Activated CD4-positive, alpha-beta T cell treated with anti-CD3 and anti-CD28 coated beads, Interleukin-2, amount 50 U/mL, for 16 hours (primary cell): ENCODE measurements around the gene LYSET.
"Not testable (repeated sequence)": the region's sequence is repeated elsewhere in the genome, so short reads cannot be mapped to it uniquely, and the experiment has no call there.

ENCODE experiments used
- DNase-seq: peaks from one replicate; pipeline ENCODE4 v3.0.0-alpha.2; 2020

Gene LYSET, protein sequence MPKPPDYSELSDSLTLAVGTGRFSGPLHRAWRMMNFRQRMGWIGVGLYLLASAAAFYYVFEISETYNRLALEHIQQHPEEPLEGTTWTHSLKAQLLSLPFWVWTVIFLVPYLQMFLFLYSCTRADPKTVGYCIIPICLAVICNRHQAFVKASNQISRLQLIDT

DNA sequence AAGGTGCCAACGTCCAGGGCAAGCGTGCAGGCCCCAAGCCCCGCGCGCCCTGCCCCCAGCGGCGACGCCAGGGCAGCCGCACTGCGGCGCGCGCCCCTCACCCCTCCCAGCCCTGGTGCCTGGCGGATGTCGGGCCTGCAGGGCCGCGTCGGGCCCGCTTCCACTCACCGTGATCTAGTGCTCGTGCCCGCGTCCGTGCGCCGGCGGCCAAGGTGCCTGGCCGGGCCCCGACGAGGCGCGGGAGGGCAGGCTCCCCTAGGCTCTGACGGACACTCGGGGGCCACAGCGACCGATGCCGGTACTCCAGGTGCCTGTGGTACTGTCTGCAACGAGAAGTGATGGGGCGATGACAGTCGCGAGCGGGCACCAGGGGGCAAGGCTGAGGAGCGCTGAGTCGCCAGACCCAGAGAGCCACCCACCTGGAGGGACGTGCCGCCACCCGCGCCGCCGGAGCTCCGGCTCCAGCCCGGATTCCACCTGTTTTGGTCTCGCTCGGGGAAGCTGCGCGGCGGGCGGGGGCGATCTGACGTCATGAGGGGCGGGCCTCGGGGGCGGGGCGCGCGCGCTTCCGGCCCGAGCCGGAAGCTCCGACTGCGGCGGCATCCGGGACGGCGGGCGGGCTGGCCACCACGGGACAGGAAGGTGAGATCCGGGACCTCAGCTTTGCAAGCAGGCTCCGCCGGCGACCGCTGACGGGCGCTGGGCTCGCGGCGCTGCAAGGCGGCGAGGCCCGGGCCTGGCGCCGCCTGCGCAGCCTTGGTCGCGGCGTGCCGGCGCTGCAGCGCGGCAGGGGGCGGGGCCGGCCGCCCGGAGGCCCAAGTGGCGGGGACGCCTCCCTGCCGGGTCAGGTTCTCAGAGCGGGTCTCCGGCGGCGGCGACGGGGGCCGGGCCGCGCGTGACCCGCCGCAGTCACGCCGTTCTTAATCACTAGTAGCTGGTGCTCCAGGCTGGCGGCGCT is at the start of gene LYSET, which contains the start of gene MOAP1:
TSS of gene LYSET (plus strand) at position 927 of the 958 bp plus-strand sequence. CDS start 89 bp downstream, outside the sequence.
TSS of gene MOAP1 (minus strand) at position 507 of the 958 bp plus-strand sequence. CDS start 655 bp downstream, outside the sequence.
- DNase-seq = peak; percentile 92

DNA sequence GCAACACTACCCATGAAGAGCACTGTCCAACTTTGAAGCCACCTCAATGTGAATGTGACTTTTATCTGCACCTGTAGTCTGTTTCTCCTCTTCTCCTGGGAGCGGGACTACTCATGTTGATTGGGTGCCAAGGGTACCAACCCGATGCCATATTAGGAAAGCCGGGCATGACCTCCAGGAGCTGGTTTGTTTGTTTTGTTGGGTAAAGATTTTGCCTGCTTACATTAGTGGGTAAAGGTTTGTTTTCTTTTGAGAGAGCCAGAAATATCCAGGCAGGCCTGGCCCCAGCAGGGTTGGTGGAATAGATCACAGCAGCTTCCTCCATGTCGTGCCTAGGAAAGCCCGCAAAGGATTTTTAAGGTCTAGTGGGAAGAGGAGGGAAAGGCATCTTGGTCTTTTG is 49.7 kb upstream of the LYSET start:
- no peak for DNase-seq

- DNase-seq = no peak
Measured at GRCh38 chr14:93136009-93136408, 49.1 kb upstream of the LYSET start.

- not testable (repeated sequence) for DNase-seq
Measured at GRCh38 chr14:93136508-93136907, 48.6 kb upstream of the LYSET start.

GRCh38 chr14:93137864-93138263 is 47.3 kb upstream of the LYSET start:
- no peak for DNase-seq

- DNase-seq = no peak
Measured at GRCh38 chr14:93142854-93143652, 42.1 kb upstream of the LYSET start.

DNA sequence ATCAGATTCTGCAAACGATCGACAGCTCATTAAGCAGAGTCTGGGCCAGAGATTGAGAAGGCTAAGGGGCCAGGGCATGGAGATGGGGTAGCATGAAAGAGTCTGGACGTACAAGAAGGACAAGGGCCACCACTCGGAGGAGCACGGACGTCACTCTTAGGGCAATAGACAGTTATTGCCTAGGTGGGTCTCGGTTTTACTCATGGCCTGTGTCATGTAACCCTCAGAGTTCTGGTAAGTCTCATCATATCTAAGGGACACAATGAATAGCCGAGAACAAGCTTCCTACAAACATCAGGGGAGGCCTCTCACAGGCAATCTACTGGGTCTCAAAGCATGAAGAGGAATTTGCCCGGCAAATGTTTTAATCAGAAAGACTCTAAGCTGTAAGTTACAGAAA is 39.0 kb upstream of the LYSET start:
- DNase-seq = peak; percentile 66

- no peak for DNase-seq
Measured at GRCh38 chr14:93148979-93149378, 36.1 kb upstream of the LYSET start.

DNA sequence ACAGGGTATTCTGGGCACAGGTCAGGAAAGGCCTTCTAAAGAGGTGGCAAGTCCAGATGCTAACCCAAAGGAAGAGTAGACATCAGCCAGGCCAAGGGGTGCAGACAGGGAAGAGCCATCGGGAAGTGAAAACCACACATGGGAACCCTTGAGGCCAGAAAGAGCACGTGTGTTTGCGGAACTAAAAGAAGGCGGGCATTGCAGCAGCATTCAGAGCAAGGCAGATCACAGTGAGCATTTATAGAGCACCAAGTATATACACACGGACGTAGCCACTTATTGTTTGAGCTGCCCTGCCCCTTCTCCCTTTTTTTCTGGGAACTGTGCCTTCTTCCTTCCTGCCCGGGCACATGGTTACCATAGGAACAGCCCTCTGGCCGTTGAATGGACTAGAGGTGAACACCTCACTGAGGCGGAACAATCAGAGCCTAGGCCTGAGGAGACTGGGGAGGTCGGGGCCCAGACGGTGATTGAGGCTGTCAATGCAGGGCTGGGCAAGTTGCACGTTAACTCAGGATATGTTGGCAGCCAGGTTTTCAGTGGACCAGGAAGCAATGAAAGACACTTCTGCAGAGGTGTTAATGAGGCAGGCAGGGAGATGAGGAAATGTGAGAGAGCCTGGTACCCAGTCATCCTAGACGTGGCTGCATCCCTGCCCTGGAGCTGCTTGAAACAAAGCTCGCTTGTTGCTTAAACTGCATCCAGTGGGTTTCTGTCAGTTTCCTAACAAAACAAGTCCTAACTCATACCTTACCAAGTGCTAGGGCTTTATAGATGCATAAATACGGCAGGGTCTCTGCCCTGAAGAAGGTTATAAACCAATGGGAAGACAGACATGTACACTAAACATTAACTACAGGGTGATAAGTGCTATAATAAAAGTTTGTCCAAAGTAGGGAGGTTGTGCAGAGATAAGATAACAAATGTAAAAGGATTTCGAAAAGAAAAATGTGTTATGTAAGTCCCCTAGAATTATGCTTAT is 34.6 kb upstream of the LYSET start:
- DNase-seq = no peak

GRCh38 chr14:93153121-93153520 is 32.0 kb upstream of the LYSET start:
- no peak for DNase-seq

DNA sequence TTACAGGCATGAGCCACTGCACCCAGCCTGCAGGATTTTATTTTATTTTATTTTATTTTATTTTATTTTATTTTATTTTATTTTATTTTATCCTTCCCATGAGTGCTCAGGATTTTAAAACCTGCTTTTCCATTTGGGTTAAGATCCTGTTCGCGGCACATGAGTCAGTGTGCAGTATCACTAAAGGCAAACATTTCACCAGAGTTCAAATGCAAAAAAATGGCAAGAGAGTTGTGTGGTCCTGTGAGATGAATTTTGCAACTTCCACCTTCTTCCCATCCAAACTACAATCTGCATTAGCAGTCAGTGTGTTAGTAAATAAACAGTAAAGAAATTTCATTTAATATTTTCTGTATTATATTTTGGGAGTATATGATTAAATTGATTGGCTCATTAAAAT is 29.4 kb upstream of the LYSET start:
- no peak for DNase-seq

- no peak for DNase-seq
Measured at GRCh38 chr14:93156693-93157369, 28.3 kb upstream of the LYSET start.

DNA sequence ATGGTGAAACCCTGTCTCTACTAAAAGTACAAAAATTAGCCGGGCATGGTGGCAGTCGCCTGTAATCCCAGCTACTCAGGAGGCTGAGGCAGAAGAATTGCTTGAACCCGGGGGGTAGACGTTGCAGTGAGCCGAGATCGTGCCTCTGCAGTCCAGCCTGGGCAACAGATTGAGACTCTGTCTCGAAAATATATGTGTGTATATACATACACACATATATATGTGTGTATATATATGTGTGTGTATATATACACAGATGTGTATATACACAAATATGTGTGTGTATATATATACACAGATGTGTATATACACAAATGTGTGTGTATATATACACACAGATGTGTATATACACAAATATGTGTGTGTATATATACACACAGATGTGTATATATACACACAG is 26.8 kb upstream of the LYSET start:
- DNase-seq = not testable (repeated sequence)

GRCh38 chr14:93159625-93160352 is 25.3 kb upstream of the LYSET start:
- DNase-seq = not testable (repeated sequence)

DNA sequence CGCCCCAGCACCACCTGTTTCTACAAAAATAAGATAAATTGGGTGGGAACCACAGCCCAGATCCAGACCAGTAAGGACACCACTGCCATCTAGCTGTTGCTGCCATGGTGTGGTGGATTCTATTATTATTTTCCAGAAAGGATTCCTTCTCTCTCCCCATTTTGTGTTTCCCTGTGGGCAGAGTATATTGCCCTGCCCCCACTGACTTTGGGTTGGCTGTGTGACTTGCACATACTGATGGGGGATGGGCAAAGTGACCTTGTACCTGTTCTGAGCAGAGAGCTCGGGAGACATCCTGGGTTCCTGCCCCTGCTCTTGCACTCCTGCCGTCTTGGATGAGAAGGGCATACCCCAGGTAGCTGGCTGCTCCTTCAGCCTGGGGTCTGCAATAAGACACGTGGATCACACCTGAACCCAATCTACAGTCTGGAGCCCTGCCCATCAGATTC is 24.7 kb upstream of the LYSET start:
- DNase-seq = no peak

DNA sequence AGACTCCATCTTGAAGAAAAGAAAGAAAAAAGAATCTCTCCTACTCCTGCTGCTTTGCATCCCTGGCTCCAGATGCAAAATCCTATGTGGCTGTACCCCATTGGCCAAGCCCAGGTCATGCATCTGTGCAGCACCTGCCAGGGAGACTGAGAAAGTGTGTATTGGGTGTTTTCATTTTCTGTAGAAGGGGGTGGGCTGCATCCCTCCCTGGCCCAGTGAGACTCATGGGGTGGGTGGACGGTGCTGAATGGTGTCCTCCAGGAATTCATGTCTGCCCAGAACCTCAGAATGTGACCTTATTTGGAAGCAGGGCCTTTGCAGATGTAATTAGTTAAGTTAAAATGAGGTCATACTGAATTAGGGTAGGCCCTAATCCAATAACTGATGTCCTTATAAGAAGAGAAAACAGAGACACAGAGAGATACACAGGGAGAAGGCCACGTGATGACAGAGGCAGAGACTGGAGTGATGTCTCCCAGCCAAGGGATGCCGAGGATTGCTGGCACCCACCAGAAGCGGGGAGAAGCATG is 23.6 kb upstream of the LYSET start:
- DNase-seq = no peak

DNA sequence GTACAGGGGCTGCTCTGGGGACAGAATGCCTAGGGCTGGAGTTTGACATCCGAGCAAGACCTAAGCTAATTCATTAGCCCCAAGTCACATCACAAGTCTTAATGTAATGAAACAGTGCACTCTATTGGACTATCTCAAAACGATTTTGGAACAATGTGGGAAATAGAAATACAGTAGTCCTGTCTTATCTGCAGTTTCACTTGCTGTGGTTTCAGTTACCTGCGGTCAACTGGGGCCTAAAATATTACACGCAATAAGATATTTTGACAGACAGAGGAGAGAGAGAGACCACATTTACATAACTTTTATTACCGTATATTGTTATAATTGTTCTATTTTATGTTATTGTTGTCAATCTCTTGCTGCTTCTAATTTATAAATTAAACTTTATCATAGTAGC is 21.6 kb upstream of the LYSET start:
- no peak for DNase-seq

DNA sequence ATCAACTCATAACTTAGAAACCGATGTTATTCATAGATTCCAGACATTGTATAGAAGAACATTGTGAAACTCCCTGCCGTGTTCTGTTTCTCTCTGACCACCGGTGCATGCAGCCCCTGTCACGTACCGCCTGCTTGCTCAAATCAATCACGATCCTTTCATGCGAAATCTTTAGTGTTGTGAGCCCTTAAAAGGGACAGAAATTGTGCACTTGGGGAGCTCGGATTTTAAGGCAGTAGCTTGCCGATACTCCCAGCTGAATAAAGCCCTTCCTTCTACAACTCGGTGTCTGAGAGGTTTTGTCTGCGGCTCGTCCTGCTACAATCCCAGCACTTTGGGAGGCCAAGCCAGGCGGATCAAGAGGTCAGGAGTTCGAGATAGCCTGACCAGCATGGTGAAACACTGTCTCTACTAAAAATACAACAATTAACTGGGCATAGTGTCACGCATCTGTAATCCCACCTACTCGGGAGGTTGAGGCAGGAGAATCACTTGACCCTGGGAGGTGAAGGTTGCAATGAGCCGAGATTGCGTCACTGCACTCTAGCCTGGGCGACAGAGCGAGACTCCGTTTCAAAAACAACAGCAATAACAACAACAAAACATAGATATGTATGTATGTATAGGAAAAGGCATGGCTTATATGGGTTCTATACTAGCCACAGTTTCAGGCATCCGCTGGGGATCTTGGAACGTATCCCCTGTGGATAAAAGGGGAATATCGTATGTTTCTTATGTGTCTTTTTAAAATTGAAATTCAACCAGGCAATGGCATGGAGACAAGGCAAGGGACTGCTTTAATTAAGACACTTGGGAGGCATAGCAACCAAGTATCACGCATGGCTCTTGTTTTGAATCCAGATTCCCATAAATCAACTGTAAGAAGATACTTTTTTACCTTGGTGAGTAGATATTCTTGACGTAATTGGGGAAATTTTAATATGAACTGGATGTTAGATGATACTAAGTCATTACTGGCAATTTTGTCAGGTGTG is 19.5 kb upstream of the LYSET start:
- not testable (repeated sequence) for DNase-seq

DNA sequence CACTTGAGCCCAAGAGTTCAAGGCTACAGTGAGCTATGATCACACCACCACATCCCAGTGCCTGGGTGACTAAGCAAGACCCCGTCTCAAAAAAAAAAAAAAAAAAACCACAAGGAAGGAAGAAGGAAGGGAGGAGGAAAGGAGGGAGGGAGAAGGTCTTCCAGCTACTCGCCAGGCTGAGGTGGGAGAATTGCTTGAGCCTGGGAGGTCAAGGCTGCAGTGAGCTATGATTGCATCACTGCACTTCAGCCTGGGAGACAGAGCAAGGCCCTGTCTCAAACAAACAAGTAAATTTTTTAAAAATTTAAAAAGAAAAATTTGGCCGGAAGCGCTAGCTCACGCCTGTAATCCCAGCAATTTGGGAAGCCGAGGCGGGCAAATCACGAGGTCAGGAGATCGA is 16.5 kb upstream of the LYSET start:
- DNase-seq = not testable (repeated sequence)
